ENCODE measurements around the gene GOLGA6C.
"Not testable (repeated sequence)": the region's sequence is repeated elsewhere in the genome, so short reads cannot be mapped to it uniquely, and the experiment has no call there.

GOLGA6C gene

GRCh38 chr15:75274509-75275107 is 16.5 kb downstream of the GOLGA6C start:
- not testable (repeated sequence) for H3K27ac ChIP-seq
- peak; percentile 98 for TF ChIP-seq CTCF (conservative IDR thresholded peaks at IDR 0.05)

DNA sequence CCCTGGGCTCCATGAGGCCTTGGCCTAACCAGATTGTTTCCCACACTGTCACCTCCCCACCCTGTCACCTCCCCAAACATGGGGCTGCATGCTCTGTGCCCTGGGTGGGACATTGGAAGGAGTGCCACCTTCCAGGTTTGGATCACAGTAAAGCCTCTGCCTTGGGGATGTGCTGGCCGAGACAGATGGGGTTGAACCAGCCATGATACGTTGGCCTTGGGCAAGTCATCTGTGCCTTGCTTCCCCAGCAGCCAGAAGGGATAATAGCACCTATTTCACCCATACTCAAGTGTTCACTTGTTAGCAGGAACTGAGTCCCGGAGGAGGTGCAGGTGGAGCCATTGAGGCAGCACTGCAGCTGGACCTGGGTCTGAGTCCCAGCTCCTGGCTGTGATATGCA is 17.5 kb downstream of the GOLGA6C start:
- H3K27ac ChIP-seq, result not testable (repeated sequence)

DNA sequence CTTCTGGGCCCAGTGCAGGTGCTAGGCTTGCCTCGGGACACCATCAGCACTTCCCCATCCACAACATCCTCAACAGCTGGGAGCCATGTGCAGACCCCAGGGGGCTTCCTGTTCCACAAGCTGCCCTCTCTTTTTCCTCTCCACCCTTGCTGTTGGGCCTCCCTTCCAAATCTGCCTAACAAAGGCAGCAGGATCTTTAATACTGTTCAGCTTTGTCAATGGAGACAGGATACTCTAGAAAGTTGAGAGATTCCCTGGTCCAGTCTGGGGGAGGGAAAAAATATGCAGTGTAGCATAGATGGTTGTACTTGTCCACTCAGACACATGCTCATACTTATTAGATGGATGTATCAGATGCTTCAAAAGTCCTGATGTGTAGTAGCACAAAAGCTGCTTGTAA is 20.4 kb downstream of the GOLGA6C start:
- H3K27ac ChIP-seq, result not testable (repeated sequence)

DNA sequence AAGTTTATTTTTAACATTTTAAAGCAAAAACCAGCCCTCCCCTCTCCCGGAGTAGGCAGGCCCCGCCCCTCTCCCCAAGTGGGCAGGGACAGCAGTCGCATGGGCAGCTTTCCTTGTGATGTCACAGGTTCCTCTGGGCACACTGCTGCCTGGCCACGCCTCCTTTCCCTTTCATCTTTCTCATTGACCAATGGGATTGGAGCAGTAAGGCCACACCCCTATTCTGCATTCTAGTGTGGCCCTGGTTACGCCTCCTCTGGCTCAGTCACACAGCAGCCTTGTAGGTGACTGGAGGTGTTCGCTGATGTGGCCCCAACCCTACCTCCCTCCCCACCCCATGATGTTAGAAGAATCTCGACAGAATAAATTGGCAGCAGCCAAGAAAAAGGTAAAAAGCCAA is 24.4 kb downstream of the GOLGA6C start, which contains the start of gene GOLGA6D:
Gene GOLGA6D (plus strand): TSS at position 264 of the 400 bp plus-strand sequence. CDS start 41 bp downstream, at position 305.
- not testable (repeated sequence) for H3K27ac ChIP-seq

- H3K27ac ChIP-seq, result not testable (repeated sequence)
These were observed 26.0 kb downstream of the GOLGA6C start for GRCh38 chr15:75284152-75284551.

DNA sequence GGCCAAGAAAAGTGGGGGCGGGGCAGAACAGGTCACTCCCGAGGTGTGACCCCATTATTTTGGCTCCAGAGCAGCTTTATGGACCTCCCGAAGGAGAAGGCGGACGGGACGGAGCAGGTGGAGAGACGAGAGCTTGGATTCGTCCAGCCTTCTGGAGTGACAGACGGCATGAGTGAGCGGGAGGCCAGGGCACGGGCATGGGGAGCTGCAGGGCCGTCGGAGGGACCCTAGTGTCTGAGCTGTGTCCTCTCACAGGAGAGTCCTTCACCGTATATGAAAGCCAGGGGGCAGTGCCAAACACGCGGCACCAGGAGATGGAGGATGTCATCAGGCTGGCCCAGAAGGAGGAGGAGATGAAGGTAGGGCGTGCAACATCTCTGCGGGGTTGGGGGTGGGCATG is 35.5 kb downstream of the GOLGA6C start:
- not testable (repeated sequence) for H3K27ac ChIP-seq

- H3K27ac ChIP-seq, result not testable (repeated sequence)
These were observed 40.6 kb downstream of the GOLGA6C start for GRCh38 chr15:75298541-75299310.

- not testable (repeated sequence) for H3K27ac ChIP-seq
- TF ChIP-seq CTCF (conservative IDR thresholded peaks at IDR 0.05), result peak; percentile 71
These were observed 41.2 kb downstream of the GOLGA6C start for GRCh38 chr15:75299311-75299688.

GRCh38 chr15:75300026-75300425 is 41.9 kb downstream of the GOLGA6C start:
- not testable (repeated sequence) for H3K27ac ChIP-seq

DNA sequence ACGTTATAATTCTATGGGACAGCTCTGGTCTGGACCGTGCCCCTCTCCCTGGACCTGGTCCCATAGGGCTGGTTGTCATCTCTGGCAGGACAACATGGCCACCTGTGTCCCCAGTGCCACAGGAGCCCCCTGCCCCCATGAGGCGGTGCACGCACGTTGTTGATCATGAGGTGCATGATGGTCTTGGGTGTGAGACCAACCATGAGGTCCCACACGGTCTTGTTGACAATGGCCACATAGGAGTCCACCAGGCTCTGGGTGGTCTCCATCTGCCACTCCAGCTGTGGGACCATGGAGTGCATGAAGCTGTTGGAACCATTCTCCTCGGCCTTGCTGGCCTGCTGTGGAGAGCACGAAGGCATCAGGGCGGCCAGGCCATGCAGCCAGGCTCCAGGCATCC is 44.2 kb downstream of the GOLGA6C start:
- TF ChIP-seq CTCF (conservative IDR thresholded peaks at IDR 0.05), result no peak
- no peak overlapping the region for H3K27ac ChIP-seq

GRCh38 chr15:75302753-75303152 is 44.6 kb downstream of the GOLGA6C start:
- not testable (repeated sequence) for H3K27ac ChIP-seq

DNA sequence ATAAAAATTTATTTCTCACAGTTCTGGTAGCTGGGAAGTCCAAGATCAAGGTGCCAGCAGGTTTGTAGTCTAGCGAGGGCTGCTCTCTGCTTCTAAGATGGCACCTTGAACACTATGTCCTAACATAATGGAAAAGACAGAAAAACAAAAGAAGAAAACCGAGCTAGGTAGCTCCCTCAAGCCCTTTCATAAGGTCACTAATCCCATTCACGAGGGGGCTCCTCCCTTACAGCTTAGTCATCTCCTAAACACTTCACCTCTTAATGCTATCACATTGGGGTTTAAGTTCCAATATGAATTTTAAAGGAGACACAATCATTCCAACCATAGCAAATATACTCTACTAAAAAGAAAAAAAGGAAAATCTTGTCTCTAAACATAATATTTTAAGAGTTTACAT is 48.1 kb downstream of the GOLGA6C start:
- TF ChIP-seq CTCF (conservative IDR thresholded peaks at IDR 0.05), result no peak
- H3K27ac ChIP-seq, result no peak overlapping the region
